SU-DHL-6 (cell line): ENCODE results near the gene SNTB2.

Source experiments
- CTCF ChIP-seq: fragments of 200-600 bp; sonication (generic); IDR thresholded peaks from one replicate; pipeline ENCODE4 v1.5.1; 2017; ENCODE audit warnings: antibody characterized with exemption, mild to moderate bottlenecking, low read length, moderate library complexity; ENCODE audit not compliant: insufficient read depth, poor library complexity, severe bottlenecking
- EZH2phosphoT487 ChIP-seq: fragments of 200-600 bp; sonication (generic), shearing (Covaris generic); conservative IDR thresholded peaks from 2 replicates; pipeline ENCODE4 v1.6.1; 2018; ENCODE audit warnings: mild to moderate bottlenecking, antibody characterized with exemption, low read length, moderate library complexity, mixed read lengths

DNA sequence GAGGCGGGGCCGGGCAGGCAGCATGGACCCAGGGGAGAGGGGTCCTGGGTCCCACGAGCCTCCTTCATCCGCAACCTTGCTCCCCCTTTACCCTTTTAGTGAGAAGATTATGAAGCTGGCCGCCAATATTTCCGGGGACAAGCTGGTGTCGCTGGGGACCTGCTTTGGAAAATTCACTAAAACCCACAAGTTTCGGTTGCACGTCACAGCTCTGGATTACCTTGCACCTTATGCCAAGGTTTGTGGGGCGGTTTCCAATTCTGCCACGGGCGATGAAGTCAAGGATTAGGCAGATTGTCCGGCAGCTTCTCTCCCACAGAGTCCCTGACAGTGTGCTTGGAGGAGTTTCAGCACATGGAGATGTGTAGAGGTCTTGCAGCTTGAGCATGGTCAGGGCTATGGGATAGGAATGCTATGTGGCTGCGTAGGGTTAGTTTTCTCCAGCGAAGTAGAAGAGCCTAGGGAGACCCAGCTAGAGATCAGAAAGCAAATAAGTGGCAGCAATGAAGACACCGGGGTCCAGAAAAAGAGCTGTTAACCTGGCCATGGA is 153.2 kb downstream of the SNTB2 start:
- TF ChIP-seq CTCF: no peak
- no peak for TF ChIP-seq EZH2phosphoT487
